ENCODE results near the gene C20orf141. TPM values are rescaled to one million over a fixed set of nuclear protein-coding genes. Genes with fewer than 3 reads are reported as not detected.

C20orf141 gene
- total and polyA plus RNA-seq, 2 of the 4 experiments (the other 2 are of a cell fraction): 0.36 to 0.91 TPM

DNA sequence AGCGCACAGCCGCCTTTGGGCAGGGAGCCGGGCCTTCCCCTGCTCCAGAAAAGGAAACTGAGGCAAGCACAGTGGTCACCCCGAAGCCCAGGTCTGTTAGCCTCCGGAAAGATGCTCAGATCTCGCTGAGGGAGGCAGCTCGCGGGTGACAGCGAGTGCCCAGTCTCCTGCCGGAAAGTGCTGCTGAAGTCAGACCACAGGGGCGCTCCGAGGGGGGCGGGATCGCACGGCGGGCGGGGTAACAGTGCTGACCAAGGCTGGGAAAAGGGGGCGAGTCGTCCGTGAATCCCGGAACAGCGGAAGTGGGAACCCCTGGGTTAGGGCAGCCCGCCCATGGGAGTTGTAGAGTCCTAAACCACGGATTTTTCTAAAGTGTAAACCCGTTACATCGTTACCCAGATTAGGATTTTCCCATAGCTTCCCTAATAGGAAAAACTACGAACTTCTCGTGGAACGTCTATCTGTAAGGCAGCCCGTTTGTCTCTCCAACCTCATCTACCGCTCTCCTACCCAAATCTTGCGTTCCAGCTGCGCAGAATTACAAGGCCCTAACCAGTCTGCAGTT lies 26.3 kb downstream of the C20orf141 start:
- CTCF ChIA-PET: interaction anchor here (0.6 kb wide), 1 partner anchor 117 kb away, joined by 3 read pairs; no protein-coding TSS in a partner anchor
- peak; percentile 86 for ATAC-seq (ENCODE audit: low read depth)
- H2AK5ac ChIP-seq (ENCODE audit: low read depth, low read length): peak overlapping the region; percentile 63
- dilution Hi-C loops (cut with HindIII; ENCODE audit: low sequenced_read_pairs, unreplicated experiment): no loop called here
- peak overlapping the region; percentile 96 for H4K5ac ChIP-seq (ENCODE audit: low read depth, low read length)
- H2BK20ac ChIP-seq (ENCODE audit: low read depth, low read length): no peak overlapping the region
- peak overlapping the region; percentile 21; the same call in 1 of the 2 replicates for H2BK120ac ChIP-seq (ENCODE audit: low read depth, low read length)
- H3K4me2 ChIP-seq (ENCODE audit: low read depth, low read length): peak overlapping the region; percentile 100
- H3K4me3 ChIP-seq (ENCODE audit: insufficient read depth, low read depth, low read length): peak overlapping the region; percentile 92
- H2AK9ac ChIP-seq (replicated peaks; ENCODE audit: low read depth, low read length, poor library complexity): peak overlapping the region; percentile 89
- 6% methylated on average over 24 of the region's 33 CpGs; no CpG with 5 or more reads in 1 of the 2 experiments for WGBS, 2 experiments (ENCODE audit: extremely low coverage in 2 of 2, insufficient read length in 1 of 2)
- peak overlapping the region; percentile 91 for H3K27ac ChIP-seq (ENCODE audit: insufficient read depth, low read length)
- peak overlapping the region; percentile 85 for H3K23ac ChIP-seq (ENCODE audit: low read depth, low read length)
- peak; percentile 72 for DNase-seq
- peak overlapping the region; percentile 85 for H3K18ac ChIP-seq (ENCODE audit: low read depth, low read length)
- peak overlapping the region; percentile 77 for H3K4ac ChIP-seq (ENCODE audit: low read depth, low read length)
- H3K9ac ChIP-seq (ENCODE audit: low read depth, low read length): peak overlapping the region; percentile 99
- H3K56ac ChIP-seq (ENCODE audit: extremely low read depth, insufficient read depth, low read length): peak overlapping the region; percentile 90
- peaks cover 37 to 57% of the 10 kb centered on the region in 2 experiments for H3K79me1 ChIP-seq (ENCODE audit: low read depth in 1 of 2, low read length in 2 of 2)
- intact Hi-C loops (cut with micrococcal nuclease): loop anchor here (2.0 kb wide), 1 partner anchor 40 kb away; the partner anchor contains the start of gene CPXM1
- H3K27me3 ChIP-seq (ENCODE audit: control insufficient read depth, insufficient read depth, low read length): no peaks in the 10 kb centered on the region
- peaks cover 20% of the 10 kb centered on the region for H3K36me3 ChIP-seq (ENCODE audit: control insufficient read depth, insufficient read depth, low read length)
- H4K91ac ChIP-seq (ENCODE audit: insufficient read depth, low read depth, low read length): peak overlapping the region; percentile 58; the same call in 1 of the 2 replicates
- H2BK15ac ChIP-seq (ENCODE audit: low read depth, low read length): peak overlapping the region; percentile 18; the same call in 1 of the 3 replicates
- peak overlapping the region; percentile 63 for H2BK5ac ChIP-seq (ENCODE audit: low read depth, low read length, poor library complexity, severe bottlenecking)
- H3K9me3 ChIP-seq (ENCODE audit: control insufficient read depth, insufficient read depth, low read length): no peaks in the 10 kb centered on the region
- no TSS peak for BruUV-seq (replicated peaks)
- no peaks in the 10 kb centered on the region for H4K20me1 ChIP-seq (ENCODE audit: insufficient read depth, low read length)
- POLR2A ChIA-PET (ENCODE audit: unreplicated experiment): no interaction called here
- H3K4me1 ChIP-seq (ENCODE audit: control insufficient read depth, insufficient read depth, low read length): peaks cover 8% of the 10 kb centered on the region
- in situ Hi-C loops (cut with MboI; ENCODE audit: low sequenced_read_pairs): loop anchor here (25.0 kb wide), 1 partner anchor 329 kb away; the partner anchor contains the start of gene ZNF343
- peak overlapping the region; percentile 78 to 81 for H4K8ac ChIP-seq (ENCODE audit: low read depth in 2 of 2, low read length in 2 of 2)
- H3K9me1 ChIP-seq (ENCODE audit: insufficient read depth, low read length): peaks cover 23% of the 10 kb centered on the region
- H3K14ac ChIP-seq (replicated peaks; ENCODE audit: low read depth, low read length): peak overlapping the region; percentile 91
- peak overlapping the region; percentile 96 for H2AFZ ChIP-seq (replicated peaks; ENCODE audit: low read length, poor library complexity)
- TF ChIP-seq POLR2A (IDR thresholded peaks at IDR 0.05; ENCODE audit: low read depth, low read length) (no peak), RCOR1 (IDR thresholded peaks at IDR 0.05; ENCODE audit: insufficient replicate concordance, low read length) (no peak), FOS (IDR thresholded peaks at IDR 0.05; ENCODE audit: low read depth, low read length) (no peak), BHLHE40 (IDR thresholded peaks at IDR 0.05; ENCODE audit: low read depth, low read length) (no peak), RAD21 (IDR thresholded peaks at IDR 0.05; ENCODE audit: low read length) (no peak), CEBPB (IDR thresholded peaks at IDR 0.05; ENCODE audit: low read depth, low read length) (no peak), RFX5 (IDR thresholded peaks at IDR 0.05; ENCODE audit: low read depth, low read length) (no peak), SMC3 (IDR thresholded peaks at IDR 0.05; ENCODE audit: low read depth, low read length) (no peak), MAFK (IDR thresholded peaks at IDR 0.05; ENCODE audit: low read depth, low read length) (no peak), MXI1 (IDR thresholded peaks at IDR 0.05; ENCODE audit: borderline replicate concordance, low read depth, low read length) (peak; percentile 44; the same call in 1 of the 2 replicates), CHD1 (IDR thresholded peaks at IDR 0.05; ENCODE audit: low read depth, low read length) (no peak), MAZ (IDR thresholded peaks at IDR 0.05; ENCODE audit: borderline replicate concordance, low read depth, low read length) (peak; percentile 58; the same call in 1 of the 2 replicates)
- TF ChIP-seq, protein P1, sequence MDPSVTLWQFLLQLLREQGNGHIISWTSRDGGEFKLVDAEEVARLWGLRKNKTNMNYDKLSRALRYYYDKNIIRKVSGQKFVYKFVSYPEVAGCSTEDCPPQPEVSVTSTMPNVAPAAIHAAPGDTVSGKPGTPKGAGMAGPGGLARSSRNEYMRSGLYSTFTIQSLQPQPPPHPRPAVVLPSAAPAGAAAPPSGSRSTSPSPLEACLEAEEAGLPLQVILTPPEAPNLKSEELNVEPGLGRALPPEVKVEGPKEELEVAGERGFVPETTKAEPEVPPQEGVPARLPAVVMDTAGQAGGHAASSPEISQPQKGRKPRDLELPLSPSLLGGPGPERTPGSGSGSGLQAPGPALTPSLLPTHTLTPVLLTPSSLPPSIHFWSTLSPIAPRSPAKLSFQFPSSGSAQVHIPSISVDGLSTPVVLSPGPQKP (IDR thresholded peaks at IDR 0.05; ENCODE audit: borderline replicate concordance, low read depth, low read length): no peak
- TF ChIP-seq, protein P2, sequence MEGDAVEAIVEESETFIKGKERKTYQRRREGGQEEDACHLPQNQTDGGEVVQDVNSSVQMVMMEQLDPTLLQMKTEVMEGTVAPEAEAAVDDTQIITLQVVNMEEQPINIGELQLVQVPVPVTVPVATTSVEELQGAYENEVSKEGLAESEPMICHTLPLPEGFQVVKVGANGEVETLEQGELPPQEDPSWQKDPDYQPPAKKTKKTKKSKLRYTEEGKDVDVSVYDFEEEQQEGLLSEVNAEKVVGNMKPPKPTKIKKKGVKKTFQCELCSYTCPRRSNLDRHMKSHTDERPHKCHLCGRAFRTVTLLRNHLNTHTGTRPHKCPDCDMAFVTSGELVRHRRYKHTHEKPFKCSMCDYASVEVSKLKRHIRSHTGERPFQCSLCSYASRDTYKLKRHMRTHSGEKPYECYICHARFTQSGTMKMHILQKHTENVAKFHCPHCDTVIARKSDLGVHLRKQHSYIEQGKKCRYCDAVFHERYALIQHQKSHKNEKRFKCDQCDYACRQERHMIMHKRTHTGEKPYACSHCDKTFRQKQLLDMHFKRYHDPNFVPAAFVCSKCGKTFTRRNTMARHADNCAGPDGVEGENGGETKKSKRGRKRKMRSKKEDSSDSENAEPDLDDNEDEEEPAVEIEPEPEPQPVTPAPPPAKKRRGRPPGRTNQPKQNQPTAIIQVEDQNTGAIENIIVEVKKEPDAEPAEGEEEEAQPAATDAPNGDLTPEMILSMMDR (conservative IDR thresholded peaks at IDR 0.05; ENCODE audit: low read depth, low read length): no peak
- TF ChIP-seq, protein P3, sequence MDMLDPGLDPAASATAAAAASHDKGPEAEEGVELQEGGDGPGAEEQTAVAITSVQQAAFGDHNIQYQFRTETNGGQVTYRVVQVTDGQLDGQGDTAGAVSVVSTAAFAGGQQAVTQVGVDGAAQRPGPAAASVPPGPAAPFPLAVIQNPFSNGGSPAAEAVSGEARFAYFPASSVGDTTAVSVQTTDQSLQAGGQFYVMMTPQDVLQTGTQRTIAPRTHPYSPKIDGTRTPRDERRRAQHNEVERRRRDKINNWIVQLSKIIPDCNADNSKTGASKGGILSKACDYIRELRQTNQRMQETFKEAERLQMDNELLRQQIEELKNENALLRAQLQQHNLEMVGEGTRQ (IDR thresholded peaks at IDR 0.05; ENCODE audit: low read depth, low read length): 0 out of 2 replicates have a peak, but pooled peaks have one; percentile 1
